GM19035 (cell line): ENCODE results near the gene GPR15LG.
"Not testable (repeated sequence)": the region's sequence is repeated elsewhere in the genome, so short reads cannot be mapped to it uniquely, and the experiment has no call there.

Experiments
- ATAC-seq: cut with Tn5 transposase; IDR thresholded peaks from one replicate; pipeline ENCODE4 v1.9.1; 2021; ENCODE audit not compliant: unreplicated experiment

Gene GPR15LG

DNA sequence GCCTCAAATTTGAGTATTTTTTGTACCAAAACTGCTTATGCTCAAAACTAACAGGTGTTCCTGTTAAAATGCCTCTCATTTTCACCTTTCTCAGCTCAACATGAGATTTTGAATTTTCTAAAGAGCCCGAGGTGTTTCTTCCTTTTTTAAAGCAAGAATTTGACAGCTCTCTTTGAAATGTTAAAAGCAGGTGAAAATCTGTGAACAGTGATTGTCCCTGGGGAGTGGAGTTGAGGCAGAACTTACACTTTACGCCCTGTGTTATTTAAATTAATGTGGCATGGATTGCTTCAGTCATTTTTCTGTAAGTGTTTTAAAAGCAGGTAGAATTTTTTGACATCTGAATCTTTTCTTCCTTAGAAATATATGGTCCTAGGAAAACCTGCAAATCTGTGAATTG lies 9.2 kb upstream of the GPR15LG start:
- ATAC-seq: no peak

DNA sequence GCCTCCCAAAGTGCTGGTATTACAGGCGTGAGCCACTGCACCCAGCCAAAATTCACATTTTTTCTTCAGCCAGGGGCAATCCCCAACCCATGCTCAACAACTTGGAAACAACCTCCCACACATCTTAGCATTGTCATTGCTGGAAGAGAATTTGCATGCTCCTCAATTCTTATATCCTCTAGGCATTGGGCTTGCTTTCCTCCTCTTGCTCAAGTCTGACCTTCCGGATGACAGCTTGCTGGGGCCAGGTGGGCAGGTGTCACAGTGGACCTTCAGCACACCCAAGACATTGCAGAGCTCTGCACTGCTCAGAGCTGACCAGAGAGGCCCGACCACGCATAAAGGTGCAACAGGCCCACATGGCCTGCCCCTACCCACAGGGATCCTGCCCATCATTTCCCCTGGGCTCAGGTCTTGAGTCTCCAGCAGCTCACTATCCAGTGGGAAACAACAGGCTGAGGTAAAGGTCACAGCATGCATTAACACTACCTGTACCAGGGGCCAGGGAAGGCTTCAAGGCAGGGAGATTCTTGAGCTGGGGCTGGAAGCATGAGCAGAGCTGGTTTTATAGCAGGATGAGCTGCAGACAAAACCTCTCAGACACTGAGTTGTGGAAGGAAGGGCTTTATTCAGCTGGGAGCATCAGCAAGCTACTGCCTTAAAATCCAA lies 6.8 kb upstream of the GPR15LG start:
- ATAC-seq: no peak

DNA sequence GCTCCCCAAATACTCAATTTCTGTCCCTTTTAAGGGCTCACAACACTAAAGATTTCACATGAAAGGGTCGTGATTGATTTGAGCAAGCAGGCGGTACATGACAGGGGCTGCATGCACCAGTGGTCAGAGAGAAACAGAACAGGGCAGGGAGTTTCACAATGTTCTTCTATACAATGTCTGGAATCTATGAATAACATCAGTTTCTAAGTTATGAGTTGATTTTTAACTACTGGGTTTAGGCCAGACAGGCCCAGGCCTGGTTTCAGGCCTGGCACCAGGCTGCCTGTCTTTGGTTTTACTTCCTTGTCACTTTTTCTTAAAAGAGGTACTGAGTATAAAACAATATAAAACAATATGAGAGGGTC lies 6.3 kb upstream of the GPR15LG start:
- ATAC-seq: not testable (repeated sequence)

DNA sequence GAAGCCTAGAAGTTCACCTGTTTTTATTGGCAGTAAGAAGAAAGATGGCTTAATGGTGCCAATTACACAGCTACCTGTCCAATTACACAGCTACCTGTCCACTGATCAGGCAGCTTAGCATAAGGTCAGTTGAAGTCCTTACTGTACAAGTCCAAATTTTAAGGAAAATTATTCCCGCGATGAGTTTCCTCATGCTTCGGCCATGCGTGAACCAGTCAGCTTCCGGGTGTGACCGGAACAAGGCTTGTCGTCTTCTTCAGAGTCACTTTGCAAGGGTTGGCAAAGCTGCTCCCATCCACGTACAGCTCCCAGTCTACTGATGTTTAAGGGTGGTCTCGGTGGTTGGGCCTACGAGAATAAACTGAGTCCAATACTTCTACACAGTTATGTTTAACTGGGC lies 5.2 kb upstream of the GPR15LG start:
- not testable (repeated sequence) for ATAC-seq

DNA sequence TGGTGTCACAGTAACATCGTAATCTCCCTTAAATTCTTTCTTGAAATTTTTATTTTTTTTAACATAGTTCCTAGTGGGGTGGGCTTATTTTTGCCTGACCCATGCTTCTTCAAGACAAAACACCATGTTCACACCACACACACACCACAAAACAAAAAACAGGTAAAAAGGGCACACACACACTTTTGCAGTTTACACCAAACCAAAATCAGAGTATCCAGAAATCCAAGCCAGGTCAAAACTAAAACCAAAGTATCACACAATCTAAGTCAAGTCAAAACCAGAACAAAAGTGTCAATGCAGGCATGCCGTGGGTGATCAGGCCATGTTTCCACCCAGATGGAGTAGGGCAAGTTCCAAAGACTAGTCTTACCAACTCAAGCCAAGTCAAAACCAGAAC lies 2.4 kb upstream of the GPR15LG start:
- not testable (repeated sequence) for ATAC-seq

DNA sequence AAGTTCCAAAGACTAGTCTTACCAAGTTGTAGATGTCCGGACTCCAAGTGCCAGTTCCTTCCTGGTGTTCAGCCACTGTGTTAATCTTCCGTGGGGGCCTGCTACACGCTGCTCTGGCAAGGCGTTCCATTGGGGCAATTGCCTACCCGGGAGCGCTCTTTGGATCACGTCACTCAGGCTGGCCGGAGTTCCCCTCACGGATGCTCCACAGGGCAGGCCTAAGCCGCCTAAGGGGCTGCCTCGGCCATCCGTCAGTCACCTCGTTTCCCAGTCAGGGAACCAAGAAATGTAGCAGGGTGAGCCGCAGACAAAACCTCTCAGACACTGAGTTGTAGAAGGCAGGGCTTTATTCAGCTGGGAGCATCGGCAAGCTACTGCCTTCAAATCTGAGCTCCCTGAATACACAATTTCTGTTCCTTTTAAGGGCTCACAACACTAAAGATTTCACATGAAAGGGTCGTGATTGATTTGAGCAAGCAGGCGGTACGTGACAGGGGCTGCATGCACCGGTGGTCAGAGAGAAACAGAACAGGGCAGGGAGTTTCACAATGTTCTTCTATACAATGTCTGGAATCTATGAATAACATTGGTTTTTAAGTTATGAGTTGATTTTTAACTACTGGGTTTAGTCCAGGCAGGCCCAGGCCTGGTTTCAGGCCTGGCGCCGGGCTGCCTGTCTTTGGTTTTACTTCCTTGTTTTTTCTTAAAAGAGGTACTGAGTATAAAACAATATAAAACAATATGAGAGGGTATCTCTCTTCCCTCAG lies 1.7 kb upstream of the GPR15LG start:
- ATAC-seq: peak; percentile 20

DNA sequence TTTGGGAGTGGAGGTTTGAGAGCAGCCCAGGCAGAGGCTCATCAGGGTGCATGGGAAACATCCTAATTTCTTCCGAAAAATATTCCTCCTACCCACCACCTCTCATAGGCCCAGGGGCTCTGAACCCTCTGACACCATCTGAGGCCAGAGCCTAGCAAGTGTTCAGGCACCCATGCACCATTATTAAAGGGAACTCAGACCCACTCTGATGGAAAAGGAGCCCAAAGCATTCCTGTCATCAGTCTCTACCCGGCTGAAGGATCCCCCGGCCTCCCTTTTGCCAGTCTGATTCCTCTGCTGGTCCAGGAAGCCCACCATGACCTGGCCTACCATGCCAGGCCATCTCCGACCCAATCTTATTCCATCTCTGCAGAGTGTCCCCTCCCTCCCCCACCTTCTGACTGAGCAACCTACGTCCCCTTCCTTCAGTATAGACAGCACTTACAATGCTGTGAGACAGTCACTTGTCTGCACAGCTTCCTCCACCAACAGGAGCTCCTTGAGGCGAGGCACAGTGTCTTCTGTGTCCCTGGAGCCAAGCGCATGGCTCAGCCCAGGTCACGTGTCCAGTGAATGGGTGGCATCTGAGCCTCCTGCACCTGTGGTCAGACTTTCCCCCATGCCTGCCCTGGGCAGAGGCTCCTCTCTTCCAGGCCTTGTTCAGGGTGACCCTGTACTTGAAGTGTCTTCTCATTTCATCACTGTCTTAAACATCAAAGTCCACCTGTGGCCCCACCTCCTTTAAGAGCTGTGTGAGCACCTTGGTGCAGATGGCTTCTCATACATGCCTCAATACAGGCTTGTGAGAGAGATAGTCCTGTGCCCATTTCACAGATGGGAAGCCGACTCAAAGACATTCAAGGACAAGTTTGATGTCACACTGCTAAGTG lies 889 bp upstream of the GPR15LG start:
- ATAC-seq: peak; percentile 59

DNA sequence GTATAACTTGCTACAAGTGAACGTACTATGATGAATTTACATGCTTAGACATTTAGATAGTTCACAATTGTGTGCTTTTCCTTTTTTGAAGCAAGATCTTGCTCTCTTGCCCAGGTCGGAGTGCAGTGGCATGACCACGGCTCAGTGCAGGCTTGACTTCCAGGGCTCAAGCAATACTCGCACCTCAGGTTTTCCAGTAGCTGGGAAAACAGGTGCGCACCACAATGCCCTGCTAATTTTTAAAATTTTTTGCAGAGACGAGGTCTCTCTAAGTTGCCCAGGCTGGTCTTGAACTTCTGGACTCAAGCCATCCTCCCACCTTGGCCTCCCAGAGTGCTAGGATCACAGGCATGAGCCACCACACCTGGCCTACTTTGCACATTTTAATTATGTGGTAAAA lies 1.8 kb downstream of the GPR15LG start:
- no peak for ATAC-seq

DNA sequence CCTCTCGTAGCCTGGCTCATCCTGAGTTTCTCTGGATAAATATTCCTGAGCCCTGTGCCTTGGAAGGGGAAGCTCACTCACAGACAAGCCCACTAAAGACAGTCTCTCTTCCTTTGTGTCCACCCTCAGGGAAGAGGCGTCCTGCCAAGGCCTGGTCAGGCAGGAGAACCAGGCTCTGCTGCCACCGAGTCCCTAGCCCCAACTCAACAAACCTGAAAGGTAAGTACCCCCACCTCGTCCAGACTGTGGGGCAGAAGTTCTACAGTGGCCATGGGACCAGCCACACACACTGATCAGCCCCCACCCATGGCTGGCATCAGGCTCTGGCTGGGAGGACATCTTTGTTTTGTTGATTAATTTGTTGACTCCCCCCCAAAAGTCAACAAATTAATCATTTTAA lies 2.8 kb downstream of the GPR15LG start:
- no peak for ATAC-seq

DNA sequence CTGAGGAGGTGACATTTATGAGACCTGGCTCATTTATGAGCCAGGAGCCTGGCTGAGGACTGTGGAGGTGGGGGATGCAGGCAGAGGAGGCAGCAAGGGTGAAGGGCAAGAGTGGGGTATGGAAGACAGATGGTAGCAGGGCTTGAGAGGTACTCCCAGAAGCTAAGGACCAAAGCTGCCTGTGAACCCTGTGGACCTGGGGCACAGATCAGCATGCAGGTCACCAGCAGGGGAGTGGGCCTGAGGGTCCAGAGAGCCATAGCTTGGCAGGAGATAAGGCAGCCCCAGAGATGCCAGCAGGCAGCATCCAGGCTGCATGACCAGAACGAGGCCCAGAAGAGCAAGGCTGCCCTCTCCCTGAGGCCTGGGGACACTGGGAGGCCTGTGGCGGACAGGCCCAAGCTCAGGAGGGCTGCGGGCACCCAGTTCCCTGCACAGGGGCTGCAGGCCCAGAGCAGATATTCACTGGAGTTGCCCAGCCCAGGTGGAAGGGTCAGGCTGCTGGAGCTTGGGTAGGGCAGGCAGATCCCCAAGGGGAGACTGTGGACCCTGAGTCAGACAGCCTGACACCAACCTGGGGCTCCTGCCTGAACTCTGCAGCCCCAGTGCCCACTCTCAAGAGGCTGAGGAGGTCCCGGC lies 3.4 kb downstream of the GPR15LG start:
- no peak for ATAC-seq

DNA sequence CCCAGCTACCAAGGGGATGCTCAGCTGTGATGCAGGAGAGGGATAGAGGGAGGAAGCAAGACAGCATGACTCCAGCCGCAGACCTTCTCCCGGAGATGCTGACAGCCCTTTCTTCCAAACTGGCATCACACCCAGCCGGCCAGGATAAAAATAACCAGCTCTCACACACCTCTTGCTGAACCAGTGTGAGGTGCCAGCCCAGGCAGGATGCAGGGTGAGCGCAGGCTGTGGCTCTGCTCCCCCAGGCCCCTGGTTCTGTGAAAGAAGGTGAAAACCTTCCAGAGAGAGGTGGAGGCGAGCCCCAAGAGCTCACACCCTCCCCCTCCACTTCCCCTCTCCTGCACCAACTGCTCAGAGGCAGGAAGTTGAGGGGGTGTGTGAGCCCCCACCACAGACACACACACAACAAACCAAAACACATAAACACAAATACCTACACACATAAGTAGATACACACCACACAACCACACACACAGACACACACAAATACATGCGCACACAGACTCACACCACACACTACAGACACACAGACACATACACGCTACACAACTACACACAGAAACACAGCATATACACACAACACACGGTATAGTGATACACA lies 4.0 kb downstream of the GPR15LG start:
- peak; percentile 48 for ATAC-seq

DNA sequence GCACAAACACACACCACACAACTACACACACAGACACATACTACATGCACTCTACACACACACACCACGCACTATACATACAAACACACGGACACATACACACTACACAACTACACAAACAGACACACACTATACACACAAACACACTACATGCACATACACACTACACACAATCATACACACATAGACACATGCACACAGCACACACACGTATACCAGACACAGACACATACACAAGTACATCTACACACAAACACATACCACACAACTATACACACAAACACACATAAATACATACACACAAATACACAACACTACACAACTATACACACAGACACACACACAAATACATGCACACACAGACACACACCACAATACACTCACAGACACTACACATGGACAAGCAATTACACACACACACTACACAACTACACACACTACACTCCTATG lies 4.6 kb downstream of the GPR15LG start:
- no peak for ATAC-seq

DNA sequence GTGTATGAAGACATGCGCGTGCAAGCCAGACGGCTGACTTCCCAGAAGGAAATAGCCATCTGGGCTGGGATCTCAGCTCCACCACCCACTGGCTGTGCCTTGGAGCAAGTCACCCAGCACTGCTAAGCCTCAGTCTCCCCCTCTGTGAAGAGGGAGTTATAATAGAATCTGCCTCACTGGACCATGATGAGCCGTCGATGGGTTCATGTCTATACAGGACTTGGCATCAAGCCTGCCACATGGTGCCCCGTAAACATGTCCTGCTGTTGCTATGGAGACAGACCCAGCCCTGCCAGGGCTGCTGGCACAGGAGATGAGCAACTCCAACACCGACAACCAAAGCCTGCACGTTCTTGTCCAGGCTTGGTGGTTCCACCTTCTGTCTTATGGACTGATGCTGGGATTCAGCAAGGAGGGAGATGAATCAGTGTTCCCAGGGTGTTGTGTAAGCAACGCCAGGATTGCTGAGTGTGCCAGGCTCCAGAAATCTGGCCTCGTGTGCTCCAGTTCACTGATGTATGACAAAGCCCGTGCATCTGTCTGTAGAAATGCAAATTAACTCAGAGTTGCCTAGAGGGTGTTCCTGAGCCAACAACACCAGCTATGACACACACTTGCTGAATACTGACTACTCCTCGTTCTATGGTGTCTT lies 5.6 kb downstream of the GPR15LG start:
- peak; percentile 79 for ATAC-seq

DNA sequence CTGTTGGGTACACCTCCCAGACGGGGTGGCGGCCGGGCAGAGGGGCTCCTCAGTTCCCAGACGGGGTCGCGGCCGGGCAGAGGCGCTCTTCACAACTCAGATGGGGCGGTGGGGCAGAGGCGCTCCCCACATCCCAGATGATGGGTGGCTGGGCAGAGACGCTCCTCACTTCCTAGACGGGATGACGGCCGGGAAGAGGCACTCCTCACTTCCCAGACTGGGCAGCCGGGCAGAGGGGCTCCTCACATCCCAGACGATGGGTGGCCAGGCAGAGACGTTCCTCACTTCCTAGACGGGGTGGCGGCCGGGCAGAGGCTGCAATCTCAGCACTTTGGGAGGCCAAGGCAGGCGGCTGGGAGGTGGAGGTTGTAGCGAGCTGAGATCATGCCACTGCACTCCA lies 6.8 kb downstream of the GPR15LG start:
- not testable (repeated sequence) for ATAC-seq

DNA sequence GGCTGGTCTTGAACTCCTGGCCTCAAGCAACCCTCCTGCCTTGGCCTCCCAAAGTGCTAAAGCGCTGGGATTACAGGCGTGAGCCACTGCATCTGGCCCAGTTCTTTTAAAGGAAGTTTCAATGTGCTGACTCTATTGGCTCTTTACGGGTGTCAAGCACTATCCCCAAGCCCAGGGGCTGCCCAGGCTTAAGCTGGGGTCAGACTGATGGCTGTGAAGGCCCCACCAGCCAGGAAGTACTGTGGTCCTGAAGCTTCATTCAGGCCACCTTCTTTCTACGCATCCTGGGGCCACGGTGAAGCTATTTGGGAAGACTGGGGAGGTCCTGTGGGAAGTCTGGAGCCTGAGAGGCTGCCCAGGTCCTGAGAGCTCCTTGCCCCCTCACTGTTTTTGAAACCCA lies 8.0 kb downstream of the GPR15LG start:
- no peak for ATAC-seq

DNA sequence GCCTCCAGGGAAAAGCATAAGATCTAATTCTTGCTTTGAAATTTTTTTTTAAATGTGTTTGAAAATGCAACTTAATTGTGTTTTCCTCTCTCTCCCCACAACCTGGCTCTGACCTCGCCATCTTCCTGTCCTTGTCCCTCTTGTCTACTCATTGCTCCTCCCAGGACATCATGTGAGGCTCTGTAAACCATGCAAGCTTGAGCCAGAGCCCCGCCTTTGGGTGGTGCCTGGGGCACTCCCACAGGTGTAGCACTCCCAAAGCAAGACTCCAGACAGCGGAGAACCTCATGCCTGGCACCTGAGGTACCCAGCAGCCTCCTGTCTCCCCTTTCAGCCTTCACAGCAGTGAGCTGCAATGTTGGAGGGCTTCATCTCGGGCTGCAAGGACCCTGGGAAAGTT lies 10.9 kb downstream of the GPR15LG start:
- no peak for ATAC-seq

DNA sequence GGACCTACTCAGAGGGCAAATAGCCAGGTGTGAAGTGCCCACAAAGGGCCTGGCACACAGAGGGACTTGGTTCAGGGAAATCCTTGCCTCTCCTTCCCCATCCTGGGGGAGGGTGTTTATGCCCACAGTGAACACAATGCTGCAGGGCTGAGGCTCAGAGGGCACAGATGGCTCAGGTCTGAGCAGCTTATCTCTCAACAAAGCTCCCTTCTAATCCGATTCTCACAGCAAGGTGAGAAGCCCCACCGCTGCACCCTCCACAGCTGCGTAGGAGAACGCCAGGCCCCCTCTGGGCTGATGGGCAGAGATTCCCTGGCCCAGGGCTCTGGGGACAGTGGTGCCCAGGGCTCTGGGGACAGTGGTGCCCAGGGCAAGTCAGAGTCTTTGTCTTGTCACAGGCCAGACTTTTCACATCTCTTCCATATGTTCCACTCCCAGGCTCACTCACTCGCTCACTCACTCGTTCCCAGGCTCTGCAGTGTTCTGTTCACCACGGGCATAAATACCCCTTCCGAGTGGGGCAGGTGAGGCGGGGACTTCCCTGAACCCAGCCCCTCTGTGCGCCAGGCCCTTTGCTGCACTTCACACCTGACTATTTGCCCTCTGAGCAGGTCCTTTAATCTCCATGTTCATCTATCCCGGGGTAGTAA lies 12.1 kb downstream of the GPR15LG start:
- ATAC-seq: no peak

DNA sequence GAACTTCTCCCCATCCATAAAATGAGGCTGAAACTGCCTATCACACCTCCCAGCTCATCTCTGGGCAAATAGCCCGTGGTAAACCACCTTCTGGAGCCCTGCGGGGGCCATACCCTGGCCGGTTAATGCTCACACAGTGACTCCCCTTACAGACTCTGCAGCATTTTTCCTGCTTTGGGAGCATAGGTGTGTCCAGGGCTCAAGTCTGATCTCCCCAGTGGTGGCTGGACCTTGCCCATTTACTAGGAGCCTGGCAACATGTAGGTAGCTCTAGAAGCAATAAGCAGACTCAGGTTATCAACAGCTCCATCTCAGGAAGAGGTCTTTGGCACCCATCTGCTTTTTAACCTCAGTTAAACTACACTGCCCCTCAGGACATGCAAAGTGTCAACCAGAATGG lies 15.2 kb downstream of the GPR15LG start:
- no peak for ATAC-seq

DNA sequence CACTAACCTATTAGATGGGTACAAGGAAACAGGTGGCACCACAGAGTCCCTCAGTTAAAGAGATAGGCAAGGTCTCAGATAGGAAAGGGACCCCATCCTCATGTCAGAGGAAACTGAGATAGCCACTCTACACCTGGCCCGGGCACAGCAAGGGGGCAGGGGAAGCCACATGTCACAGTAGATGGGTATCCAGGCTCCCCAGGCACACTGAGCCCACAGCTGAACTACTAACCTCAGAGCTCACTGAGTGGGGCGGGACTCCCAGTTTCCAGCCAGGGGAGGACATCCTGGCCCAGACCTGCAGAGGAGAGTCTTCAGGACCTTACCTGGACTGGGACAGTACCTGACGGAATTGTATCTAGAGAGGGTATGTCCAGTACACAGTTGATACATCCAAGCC lies 17.0 kb downstream of the GPR15LG start:
- ATAC-seq: no peak

DNA sequence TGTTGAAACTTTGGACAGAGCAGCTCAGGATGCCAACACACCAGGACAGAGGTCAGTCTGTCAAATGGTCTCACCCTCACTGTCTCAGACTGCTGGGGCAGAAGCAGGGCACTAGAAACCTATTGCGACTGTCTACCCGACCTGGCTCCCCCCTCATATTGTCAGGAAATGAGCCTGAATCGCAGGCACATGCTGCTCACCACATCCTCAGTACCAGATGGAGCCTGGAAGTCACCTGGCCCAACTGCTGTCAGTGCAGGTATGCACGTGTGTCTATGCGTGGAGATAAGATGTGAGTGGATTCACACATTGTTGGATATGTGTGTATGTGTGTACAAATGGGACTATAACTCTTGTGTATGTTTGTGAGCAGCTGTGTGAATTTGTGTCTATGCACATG lies 17.5 kb downstream of the GPR15LG start:
- ATAC-seq: no peak
